Fibroblast of skin of back (primary cell): ENCODE measurements around the gene ZFHX3.

ENCODE experiments used
- DNase-seq: peaks from one replicate; pipeline ENCODE4 v3.0.0-alpha.2; 2013

Gene ZFHX3

GRCh38 chr16:72821185-72821950 lies 226.6 kb downstream of the ZFHX3 start:
- no peak for DNase-seq

GRCh38 chr16:72819345-72819744 lies 228.6 kb downstream of the ZFHX3 start:
- peak; percentile 82 for DNase-seq

- no peak for DNase-seq
Observed at GRCh38 chr16:72818236-72818845, 229.6 kb downstream of the ZFHX3 start.

- DNase-seq: no peak
Observed at GRCh38 chr16:72815348-72816318, 232.3 kb downstream of the ZFHX3 start.

GRCh38 chr16:72814226-72814625 lies 233.7 kb downstream of the ZFHX3 start:
- no peak for DNase-seq

- no peak for DNase-seq
Observed at GRCh38 chr16:72812672-72813071, 235.3 kb downstream of the ZFHX3 start.

- DNase-seq: no peak
Observed at GRCh38 chr16:72811876-72812275, 236.1 kb downstream of the ZFHX3 start.

GRCh38 chr16:72811188-72811720 lies 236.7 kb downstream of the ZFHX3 start:
- no peak for DNase-seq

- no peak for DNase-seq
Observed at GRCh38 chr16:72810480-72810879, 237.4 kb downstream of the ZFHX3 start.

GRCh38 chr16:72809446-72809845 lies 238.5 kb downstream of the ZFHX3 start:
- no peak for DNase-seq

- no peak for DNase-seq
Observed at GRCh38 chr16:72808754-72809153, 239.2 kb downstream of the ZFHX3 start.

- DNase-seq: no peak
Observed at GRCh38 chr16:72807245-72807644, 240.7 kb downstream of the ZFHX3 start.

- no peak for DNase-seq
Observed at GRCh38 chr16:72805486-72805885, 242.4 kb downstream of the ZFHX3 start.

GRCh38 chr16:72800524-72801161 lies 247.3 kb downstream of the ZFHX3 start:
- DNase-seq: no peak

- DNase-seq: no peak
Observed at GRCh38 chr16:72798264-72798663, 249.7 kb downstream of the ZFHX3 start.

- DNase-seq: no peak
Observed at GRCh38 chr16:72797621-72798020, 250.3 kb downstream of the ZFHX3 start.

GRCh38 chr16:72796222-72796621 lies 251.7 kb downstream of the ZFHX3 start:
- no peak for DNase-seq

GRCh38 chr16:72794986-72795385 lies 252.9 kb downstream of the ZFHX3 start:
- no peak for DNase-seq

GRCh38 chr16:72794319-72794718 lies 253.6 kb downstream of the ZFHX3 start:
- DNase-seq: no peak

GRCh38 chr16:72793716-72794115 lies 254.2 kb downstream of the ZFHX3 start:
- no peak for DNase-seq

GRCh38 chr16:72793017-72793416 lies 254.9 kb downstream of the ZFHX3 start:
- DNase-seq: no peak

GRCh38 chr16:72791786-72792185 lies 256.1 kb downstream of the ZFHX3 start:
- no peak for DNase-seq
